ENCODE results near the gene UBD.

UBD gene

GRCh38 chr6:29559524-29560287 lies at the start of gene UBD:
Gene UBD (minus strand): TSS chr6:29559732. CDS start chr6:29559701, 31 bp downstream.
- no peak for DNase-seq (ENCODE audit: low read depth, low spot score)

GRCh38 chr6:29608131-29608530 lies 48.6 kb upstream of the UBD start:
- DNase-seq (ENCODE audit: low read depth, low spot score) = no peak

- no peak for DNase-seq (ENCODE audit: low read depth, low spot score)
These were observed 44.4 kb upstream of the UBD start for GRCh38 chr6:29603930-29604329.

GRCh38 chr6:29603456-29603855 lies 43.9 kb upstream of the UBD start:
- no peak for DNase-seq (ENCODE audit: low read depth, low spot score)

- DNase-seq (ENCODE audit: low read depth, low spot score) = peak; percentile 75
These were observed 43.2 kb upstream of the UBD start for GRCh38 chr6:29602564-29603361.

GRCh38 chr6:29598172-29598747 lies 38.7 kb upstream of the UBD start:
- no peak for DNase-seq (ENCODE audit: low read depth, low spot score)

- DNase-seq (ENCODE audit: low read depth, low spot score) = no peak
These were observed 37.7 kb upstream of the UBD start for GRCh38 chr6:29597184-29597583.

- DNase-seq (ENCODE audit: low read depth, low spot score) = peak; percentile 28
These were observed 36.9 kb upstream of the UBD start for GRCh38 chr6:29596381-29596900.

GRCh38 chr6:29593199-29593855 lies 33.8 kb upstream of the UBD start:
- DNase-seq (ENCODE audit: low read depth, low spot score) = no peak

GRCh38 chr6:29591677-29592076 lies 32.1 kb upstream of the UBD start:
- no peak for DNase-seq (ENCODE audit: low read depth, low spot score)

- no peak for DNase-seq (ENCODE audit: low read depth, low spot score)
These were observed 30.8 kb upstream of the UBD start for GRCh38 chr6:29590218-29590808.

- DNase-seq (ENCODE audit: low read depth, low spot score) = peak; percentile 20
These were observed 30.0 kb upstream of the UBD start for GRCh38 chr6:29589423-29590048.

GRCh38 chr6:29584821-29585220 lies 25.3 kb upstream of the UBD start, which contains the start of gene OR2H2:
Gene OR2H2 (plus strand): TSS chr6:29585121. CDS start chr6:29587945, 2,824 bp downstream.
- DNase-seq (ENCODE audit: low read depth, low spot score) = no peak

- DNase-seq (ENCODE audit: low read depth, low spot score) = no peak
These were observed 18.0 kb upstream of the UBD start for GRCh38 chr6:29577544-29577943.

GRCh38 chr6:29576056-29576455 lies 16.5 kb upstream of the UBD start:
- DNase-seq (ENCODE audit: low read depth, low spot score) = no peak

- DNase-seq (ENCODE audit: low read depth, low spot score) = no peak
These were observed 8.5 kb upstream of the UBD start for GRCh38 chr6:29567991-29568390.

- no peak for DNase-seq (ENCODE audit: low read depth, low spot score)
These were observed 8.0 kb upstream of the UBD start for GRCh38 chr6:29567541-29567940.

GRCh38 chr6:29566856-29567255 lies 7.3 kb upstream of the UBD start:
- no peak for DNase-seq (ENCODE audit: low read depth, low spot score)

- DNase-seq (ENCODE audit: low read depth, low spot score) = no peak
These were observed 5.3 kb upstream of the UBD start for GRCh38 chr6:29564875-29565274.

GRCh38 chr6:29563435-29563965 lies 4.0 kb upstream of the UBD start:
- no peak for DNase-seq (ENCODE audit: low read depth, low spot score)
